ENCODE data around the gene GMPPB. TPM values are rescaled to one million over a fixed set of nuclear protein-coding genes. Genes with fewer than 3 reads are reported as not detected.
A peak's percentile ranks its signal among the peaks of the same experiment; 100 is the strongest.

The GMPPB gene
- total and polyA plus RNA-seq, 2 donors from 2014 or later, result 25.0 to 37.4 TPM

DNA sequence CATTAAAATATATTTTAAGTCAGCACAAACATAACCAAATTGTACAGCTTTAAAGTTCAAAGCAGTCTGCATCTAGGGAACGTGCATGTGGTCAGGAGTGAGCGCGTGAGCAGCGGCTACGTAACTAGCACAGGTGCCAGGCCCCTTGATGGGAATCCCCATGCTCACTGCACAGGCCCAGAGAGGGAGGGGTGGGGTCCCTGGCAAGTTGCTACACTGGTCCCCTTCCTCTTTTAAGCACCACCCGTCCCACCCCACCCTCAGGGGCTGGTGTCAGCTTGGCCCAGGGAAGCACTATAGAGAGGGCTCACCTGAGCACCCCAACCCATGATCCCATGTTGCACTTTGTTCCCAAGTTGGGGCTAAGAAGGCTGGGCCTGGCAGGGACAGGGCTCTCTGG, 835 bp upstream of the GMPPB start:
- H3K36me3 ChIP-seq (ENCODE audit: control insufficient read depth in 2 of 3, insufficient read depth in 3 of 3, low read length in 3 of 3), result peaks cover 2 to 26% (median 16%) of the 10 kb centered on the region in 3 donors
- H3K4me3 ChIP-seq (ENCODE audit: low read length in 3 of 3), result peak overlapping the region; percentile 44 to 69 (median 49)
- peaks cover 0 to 27% (median 12%) of the 10 kb centered on the region in 3 donors for H3K4me1 ChIP-seq (ENCODE audit: control insufficient read depth in 2 of 3, insufficient read depth in 2 of 3, low read depth in 1 of 3, low read length in 3 of 3)
- TF ChIP-seq, protein P1, sequence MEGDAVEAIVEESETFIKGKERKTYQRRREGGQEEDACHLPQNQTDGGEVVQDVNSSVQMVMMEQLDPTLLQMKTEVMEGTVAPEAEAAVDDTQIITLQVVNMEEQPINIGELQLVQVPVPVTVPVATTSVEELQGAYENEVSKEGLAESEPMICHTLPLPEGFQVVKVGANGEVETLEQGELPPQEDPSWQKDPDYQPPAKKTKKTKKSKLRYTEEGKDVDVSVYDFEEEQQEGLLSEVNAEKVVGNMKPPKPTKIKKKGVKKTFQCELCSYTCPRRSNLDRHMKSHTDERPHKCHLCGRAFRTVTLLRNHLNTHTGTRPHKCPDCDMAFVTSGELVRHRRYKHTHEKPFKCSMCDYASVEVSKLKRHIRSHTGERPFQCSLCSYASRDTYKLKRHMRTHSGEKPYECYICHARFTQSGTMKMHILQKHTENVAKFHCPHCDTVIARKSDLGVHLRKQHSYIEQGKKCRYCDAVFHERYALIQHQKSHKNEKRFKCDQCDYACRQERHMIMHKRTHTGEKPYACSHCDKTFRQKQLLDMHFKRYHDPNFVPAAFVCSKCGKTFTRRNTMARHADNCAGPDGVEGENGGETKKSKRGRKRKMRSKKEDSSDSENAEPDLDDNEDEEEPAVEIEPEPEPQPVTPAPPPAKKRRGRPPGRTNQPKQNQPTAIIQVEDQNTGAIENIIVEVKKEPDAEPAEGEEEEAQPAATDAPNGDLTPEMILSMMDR (IDR thresholded peaks at IDR 0.05; ENCODE audit: borderline replicate concordance, extremely low read depth, insufficient read depth), result no peak
- peak overlapping the region in 2 of 3 donors; percentile 63 to 86 for H3K9ac ChIP-seq (ENCODE audit: low read length in 3 of 3)
- intact Hi-C loops (cut with DNase I), result no loop called here
- H3K27me3 ChIP-seq (ENCODE audit: control insufficient read depth, insufficient read depth, low read length), result no peaks in the 10 kb centered on the region
- no peaks in the 10 kb centered on the region for H3K9me3 ChIP-seq (ENCODE audit: control insufficient read depth in 2 of 3, insufficient read depth in 1 of 3, low read length in 3 of 3)
- peak overlapping the region; percentile 84 to 93 for H3K27ac ChIP-seq (ENCODE audit: low read depth in 2 of 2, low read length in 2 of 2)
- DNase-seq (peak in 2 of 5 donors; percentile 75 to 79), FAIRE-seq (no peak)

DNA sequence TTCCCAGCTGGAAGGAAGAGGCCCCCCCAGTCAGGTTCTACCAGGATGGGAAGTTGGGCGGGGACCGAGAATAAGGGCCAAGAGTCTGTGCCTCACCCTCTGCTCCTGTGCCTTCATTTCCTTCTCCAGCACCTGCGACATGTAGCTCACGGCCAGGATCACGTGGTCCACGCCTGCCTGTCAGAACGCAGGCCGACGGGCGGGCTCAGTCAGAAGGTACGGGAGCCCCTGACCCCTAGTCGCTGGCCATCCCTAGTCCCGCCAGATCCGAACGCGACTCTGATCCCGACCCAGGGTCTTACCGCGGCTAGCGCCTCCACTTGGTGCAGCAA, 489 bp downstream of the GMPPB start:
- peaks cover 0 to 36% (median 12%) of the 10 kb centered on the region in 3 donors for H3K4me1 ChIP-seq (ENCODE audit: control insufficient read depth in 2 of 3, insufficient read depth in 2 of 3, low read depth in 1 of 3, low read length in 3 of 3)
- TF ChIP-seq, protein P1 (IDR thresholded peaks at IDR 0.05; ENCODE audit: borderline replicate concordance, extremely low read depth, insufficient read depth), result no peak

DNA sequence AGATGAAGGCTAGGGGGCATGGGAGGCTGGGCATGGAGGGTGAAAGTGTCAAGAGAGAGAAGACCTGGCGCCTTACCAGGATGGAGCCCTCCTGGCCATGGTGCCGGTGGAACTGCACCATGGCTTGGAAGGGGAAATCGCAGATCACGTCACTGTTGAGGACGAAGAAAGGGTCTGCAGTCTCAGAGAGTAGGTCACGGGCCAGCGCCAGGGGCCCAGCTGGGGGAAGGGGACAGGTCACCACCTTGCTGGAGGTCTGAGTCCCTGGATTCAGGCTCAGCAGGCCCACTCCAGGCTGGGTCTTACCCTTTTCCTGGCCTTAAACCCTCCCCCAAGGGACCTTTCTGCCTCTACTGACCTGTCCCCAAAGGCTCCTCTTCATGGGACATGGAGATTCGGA, 855 bp downstream of the GMPPB start:
- TF ChIP-seq, protein P1 (IDR thresholded peaks at IDR 0.05; ENCODE audit: borderline replicate concordance, extremely low read depth, insufficient read depth), result no peak
- H3K4me3 ChIP-seq (ENCODE audit: low read length in 3 of 3), result peak overlapping the region; percentile 79 to 93 (median 91)
- intact Hi-C loops (cut with DNase I), result no loop called here
- H3K4me1 ChIP-seq (ENCODE audit: control insufficient read depth in 2 of 3, insufficient read depth in 2 of 3, low read depth in 1 of 3, low read length in 3 of 3), result peaks cover 0 to 36% (median 12%) of the 10 kb centered on the region in 3 donors
- H3K9ac ChIP-seq (ENCODE audit: low read length in 3 of 3), result peak overlapping the region; percentile 72 to 96 (median 95)
- DNase-seq (peak in 1 of 5 donors; percentile 64), FAIRE-seq (no peak)
- H3K36me3 ChIP-seq (ENCODE audit: control insufficient read depth in 2 of 3, insufficient read depth in 3 of 3, low read length in 3 of 3), result peaks cover 1 to 23% (median 15%) of the 10 kb centered on the region in 3 donors
- H3K27me3 ChIP-seq (ENCODE audit: control insufficient read depth, insufficient read depth, low read length), result no peaks in the 10 kb centered on the region
- no peaks in the 10 kb centered on the region for H3K9me3 ChIP-seq (ENCODE audit: control insufficient read depth in 2 of 3, insufficient read depth in 1 of 3, low read length in 3 of 3)
- H3K27ac ChIP-seq (ENCODE audit: low read depth in 2 of 2, low read length in 2 of 2), result peak overlapping the region in 1 of 2 donors; percentile 95

More for the DNA sequence above, 489 bp downstream of the GMPPB start:
- Histone ChIP-seq H3K36me3 (ENCODE audit: control insufficient read depth in 2 of 3, insufficient read depth in 3 of 3, low read length in 3 of 3) (peaks cover 2 to 26% (median 16%) of the 10 kb centered on the region in 3 donors), H3K27me3 (ENCODE audit: control insufficient read depth, insufficient read depth, low read length) (no peaks in the 10 kb centered on the region), H3K4me3 (ENCODE audit: low read length in 3 of 3) (peak overlapping the region; percentile 79 to 93 (median 91)), H3K27ac (ENCODE audit: low read depth in 2 of 2, low read length in 2 of 2) (peak overlapping the region; percentile 93 to 95), H3K9me3 (ENCODE audit: control insufficient read depth in 2 of 3, insufficient read depth in 1 of 3, low read length in 3 of 3) (no peaks in the 10 kb centered on the region), H3K9ac (ENCODE audit: low read length in 3 of 3) (peak overlapping the region; percentile 72 to 96 (median 95))
- FAIRE-seq, result no peak
- peak; percentile 41 to 92 (median 62) for DNase-seq
- intact Hi-C loops (cut with DNase I), result no loop called here
